ENCODE results near the gene UNC5A.

UNC5A gene

DNA sequence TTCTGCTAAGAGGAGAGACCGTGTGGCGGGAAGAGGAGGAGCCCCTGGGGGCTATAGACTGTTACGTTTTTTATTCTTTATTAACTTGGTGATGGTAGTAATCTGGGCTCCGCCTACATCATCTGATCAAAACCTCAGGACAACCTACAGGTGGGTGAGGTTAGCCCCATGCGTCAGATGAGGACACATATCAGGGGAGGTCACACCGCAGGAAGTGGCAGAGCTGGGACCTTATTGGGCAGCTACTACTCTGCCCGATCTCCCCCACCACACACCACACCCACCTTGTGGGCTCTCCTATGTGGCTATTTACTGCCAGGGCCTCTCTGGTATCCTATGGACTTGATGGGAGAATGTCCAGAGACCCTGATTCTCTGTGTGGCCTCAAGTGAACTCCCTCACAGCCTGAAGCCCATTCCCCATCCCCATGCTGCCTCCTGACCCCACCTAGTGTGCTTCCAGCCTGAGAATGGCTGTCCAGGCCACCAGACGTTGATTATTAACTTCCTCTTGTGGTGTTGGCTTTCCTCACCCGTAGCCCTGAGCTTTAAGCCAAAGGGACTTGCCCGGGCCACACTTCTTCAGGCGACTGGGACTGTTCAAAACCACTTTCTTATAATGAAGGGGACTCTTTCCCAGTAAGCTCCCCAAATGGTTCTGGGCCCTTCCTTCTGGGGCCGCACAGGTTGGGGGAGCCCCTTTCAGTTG lies 8.2 kb downstream of the UNC5A start:
- H3K27me3 ChIP-seq (ENCODE audit: insufficient read depth, poor library complexity, severe bottlenecking) = peaks cover 46% of the 10 kb centered on the region
- TF ChIP-seq, protein P1, sequence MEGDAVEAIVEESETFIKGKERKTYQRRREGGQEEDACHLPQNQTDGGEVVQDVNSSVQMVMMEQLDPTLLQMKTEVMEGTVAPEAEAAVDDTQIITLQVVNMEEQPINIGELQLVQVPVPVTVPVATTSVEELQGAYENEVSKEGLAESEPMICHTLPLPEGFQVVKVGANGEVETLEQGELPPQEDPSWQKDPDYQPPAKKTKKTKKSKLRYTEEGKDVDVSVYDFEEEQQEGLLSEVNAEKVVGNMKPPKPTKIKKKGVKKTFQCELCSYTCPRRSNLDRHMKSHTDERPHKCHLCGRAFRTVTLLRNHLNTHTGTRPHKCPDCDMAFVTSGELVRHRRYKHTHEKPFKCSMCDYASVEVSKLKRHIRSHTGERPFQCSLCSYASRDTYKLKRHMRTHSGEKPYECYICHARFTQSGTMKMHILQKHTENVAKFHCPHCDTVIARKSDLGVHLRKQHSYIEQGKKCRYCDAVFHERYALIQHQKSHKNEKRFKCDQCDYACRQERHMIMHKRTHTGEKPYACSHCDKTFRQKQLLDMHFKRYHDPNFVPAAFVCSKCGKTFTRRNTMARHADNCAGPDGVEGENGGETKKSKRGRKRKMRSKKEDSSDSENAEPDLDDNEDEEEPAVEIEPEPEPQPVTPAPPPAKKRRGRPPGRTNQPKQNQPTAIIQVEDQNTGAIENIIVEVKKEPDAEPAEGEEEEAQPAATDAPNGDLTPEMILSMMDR (IDR thresholded peaks at IDR 0.05; ENCODE audit: insufficient read depth, low read length) = no peak
- no peak for TF ChIP-seq SPI1 (IDR thresholded peaks at IDR 0.05; ENCODE audit: borderline replicate concordance, low read depth)
- no peak for TF ChIP-seq POLR2AphosphoS5 (IDR thresholded peaks at IDR 0.05; ENCODE audit: low read depth)
- TF ChIP-seq GABPA (IDR thresholded peaks at IDR 0.05; ENCODE audit: low read depth) = no peak
- TF ChIP-seq, protein P2, sequence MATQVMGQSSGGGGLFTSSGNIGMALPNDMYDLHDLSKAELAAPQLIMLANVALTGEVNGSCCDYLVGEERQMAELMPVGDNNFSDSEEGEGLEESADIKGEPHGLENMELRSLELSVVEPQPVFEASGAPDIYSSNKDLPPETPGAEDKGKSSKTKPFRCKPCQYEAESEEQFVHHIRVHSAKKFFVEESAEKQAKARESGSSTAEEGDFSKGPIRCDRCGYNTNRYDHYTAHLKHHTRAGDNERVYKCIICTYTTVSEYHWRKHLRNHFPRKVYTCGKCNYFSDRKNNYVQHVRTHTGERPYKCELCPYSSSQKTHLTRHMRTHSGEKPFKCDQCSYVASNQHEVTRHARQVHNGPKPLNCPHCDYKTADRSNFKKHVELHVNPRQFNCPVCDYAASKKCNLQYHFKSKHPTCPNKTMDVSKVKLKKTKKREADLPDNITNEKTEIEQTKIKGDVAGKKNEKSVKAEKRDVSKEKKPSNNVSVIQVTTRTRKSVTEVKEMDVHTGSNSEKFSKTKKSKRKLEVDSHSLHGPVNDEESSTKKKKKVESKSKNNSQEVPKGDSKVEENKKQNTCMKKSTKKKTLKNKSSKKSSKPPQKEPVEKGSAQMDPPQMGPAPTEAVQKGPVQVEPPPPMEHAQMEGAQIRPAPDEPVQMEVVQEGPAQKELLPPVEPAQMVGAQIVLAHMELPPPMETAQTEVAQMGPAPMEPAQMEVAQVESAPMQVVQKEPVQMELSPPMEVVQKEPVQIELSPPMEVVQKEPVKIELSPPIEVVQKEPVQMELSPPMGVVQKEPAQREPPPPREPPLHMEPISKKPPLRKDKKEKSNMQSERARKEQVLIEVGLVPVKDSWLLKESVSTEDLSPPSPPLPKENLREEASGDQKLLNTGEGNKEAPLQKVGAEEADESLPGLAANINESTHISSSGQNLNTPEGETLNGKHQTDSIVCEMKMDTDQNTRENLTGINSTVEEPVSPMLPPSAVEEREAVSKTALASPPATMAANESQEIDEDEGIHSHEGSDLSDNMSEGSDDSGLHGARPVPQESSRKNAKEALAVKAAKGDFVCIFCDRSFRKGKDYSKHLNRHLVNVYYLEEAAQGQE (IDR thresholded peaks at IDR 0.05; ENCODE audit: insufficient replicate concordance, low read depth) = no peak
- H3K27ac ChIP-seq (replicated peaks) = no peak overlapping the region
- no peak overlapping the region for H3K4me3 ChIP-seq (replicated peaks; ENCODE audit: insufficient read depth, low read length)
- peak in 1 of 2 experiments; percentile 10 for DNase-seq (ENCODE audit: low read depth in 1 of 2, low spot score in 1 of 2)

DNA sequence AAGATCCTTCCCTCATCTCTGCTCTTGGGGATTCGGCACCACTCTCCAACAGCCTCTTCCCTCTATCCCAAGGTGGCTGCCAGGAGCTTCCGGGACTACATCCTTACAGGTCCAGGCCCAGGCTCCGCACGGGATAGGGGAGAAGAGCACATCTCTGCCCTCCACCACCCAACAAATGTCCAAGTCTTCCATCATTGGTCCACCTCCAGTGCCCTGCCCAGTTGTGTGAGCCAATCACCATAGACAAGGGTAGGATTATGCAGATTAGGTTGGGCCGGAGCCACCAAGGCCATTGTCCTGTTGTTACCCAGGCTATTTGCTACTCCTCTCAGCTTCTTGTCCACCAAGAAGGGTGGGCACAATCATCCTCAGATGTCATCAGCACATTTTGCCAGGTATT lies 9.1 kb downstream of the UNC5A start:
- no peak for DNase-seq (ENCODE audit: low read depth in 1 of 2, low spot score in 1 of 2)
- peaks cover 43% of the 10 kb centered on the region for H3K27me3 ChIP-seq (ENCODE audit: insufficient read depth, poor library complexity, severe bottlenecking)
- TF ChIP-seq, protein P2 (IDR thresholded peaks at IDR 0.05; ENCODE audit: insufficient replicate concordance, low read depth) = no peak
- TF ChIP-seq, protein P1 (IDR thresholded peaks at IDR 0.05; ENCODE audit: insufficient read depth, low read length) = no peak
- no peak for TF ChIP-seq GABPA (IDR thresholded peaks at IDR 0.05; ENCODE audit: low read depth)
- no peak for TF ChIP-seq POLR2AphosphoS5 (IDR thresholded peaks at IDR 0.05; ENCODE audit: low read depth)
- TF ChIP-seq SPI1 (IDR thresholded peaks at IDR 0.05; ENCODE audit: borderline replicate concordance, low read depth) = no peak

DNA sequence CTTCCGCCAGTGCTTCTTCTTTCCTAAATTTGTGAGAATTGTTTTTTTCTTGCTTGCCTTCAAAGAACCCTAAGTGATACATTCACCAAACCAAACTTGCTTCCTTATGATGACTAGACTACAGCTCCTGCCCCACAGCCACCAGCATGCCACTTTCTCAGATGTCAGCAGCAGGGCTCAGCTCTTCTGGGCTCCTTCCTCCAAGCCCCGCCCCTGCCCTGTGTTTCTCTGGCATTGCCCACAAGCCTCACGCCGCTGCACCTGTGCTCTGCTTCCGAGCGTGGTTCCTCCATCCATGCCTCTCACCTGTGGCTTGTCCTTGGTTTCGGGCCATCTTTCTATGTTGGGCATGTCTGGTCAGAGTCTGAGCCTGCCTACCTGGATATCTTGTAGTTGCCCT lies 10.6 kb downstream of the UNC5A start:
- Histone ChIP-seq H3K4me3 (replicated peaks; ENCODE audit: insufficient read depth, low read length) (no peak overlapping the region), H3K27me3 (ENCODE audit: insufficient read depth, poor library complexity, severe bottlenecking) (peaks cover 33% of the 10 kb centered on the region), H3K27ac (replicated peaks) (no peak overlapping the region)
- TF ChIP-seq, protein P2 (IDR thresholded peaks at IDR 0.05; ENCODE audit: insufficient replicate concordance, low read depth) = no peak
- no peak for TF ChIP-seq POLR2AphosphoS5 (IDR thresholded peaks at IDR 0.05; ENCODE audit: low read depth)
- no peak for TF ChIP-seq GABPA (IDR thresholded peaks at IDR 0.05; ENCODE audit: low read depth)
- TF ChIP-seq, protein P1 (IDR thresholded peaks at IDR 0.05; ENCODE audit: insufficient read depth, low read length) = no peak
- TF ChIP-seq SPI1 (IDR thresholded peaks at IDR 0.05; ENCODE audit: borderline replicate concordance, low read depth) = no peak
- no peak for DNase-seq (ENCODE audit: low read depth in 1 of 2, low spot score in 1 of 2)

More for the DNA sequence above, 9.1 kb downstream of the UNC5A start:
- H3K4me3 ChIP-seq (replicated peaks; ENCODE audit: insufficient read depth, low read length) = no peak overlapping the region
- no peak overlapping the region for H3K27ac ChIP-seq (replicated peaks)
